GM12878 (cell line): ENCODE measurements around the gene SLC38A5. TPM values are rescaled to one million over a fixed set of nuclear protein-coding genes. Genes with fewer than 3 reads are reported as not detected.

Experiments
- ATF3 ChIP-seq: IDR thresholded peaks from 2 replicates; pipeline ENCODE4 v1.6.1; 2011; ENCODE audit warnings: low read depth, mild to moderate bottlenecking, low read length, moderate library complexity, borderline replicate concordance; ENCODE audit errors: extremely low read depth
- EGR1 ChIP-seq, 2 experiments: IDR thresholded peaks; 1 replicate in 1 of 2; 2 replicates in 1 of 2; pipeline ENCODE4 v1.6.1; 2011 to 2012; ENCODE audit warnings: low read depth in 2 of 2, low read length in 2 of 2, borderline replicate concordance in 1 of 2, mild to moderate bottlenecking in 1 of 2, moderate library complexity in 1 of 2
- NFYA ChIP-seq: IDR thresholded peaks from 2 replicates; pipeline ENCODE4 v1.6.1; 2011; ENCODE audit warnings: low read depth, mild to moderate bottlenecking, low read length, improper control_type of control experiment, borderline replicate concordance
- RBBP5 ChIP-seq: fragments of 200-600 bp; sonication (generic); conservative IDR thresholded peaks from 2 replicates; pipeline ENCODE4 v1.6.1; 2016
- REST ChIP-seq: IDR thresholded peaks from 2 replicates; pipeline ENCODE4 v1.6.1; 2012; ENCODE audit warnings: mild to moderate bottlenecking, low read depth, low read length
- SMAD5 ChIP-seq: IDR thresholded peaks from 2 replicates; pipeline ENCODE4 v1.6.1; 2016; ENCODE audit warnings: antibody characterized with exemption, low read depth
- SPI1 ChIP-seq: IDR thresholded peaks from 2 replicates; pipeline ENCODE4 v1.6.1; 2011; ENCODE audit warnings: low read depth, mild to moderate bottlenecking, low read length, moderate library complexity, borderline replicate concordance; ENCODE audit not compliant: insufficient read depth
- polyA plus RNA-seq, 11 experiments: library from polyadenylated mRNA; depleted of rRNA in 4 of 11; unstranded in 6 of 11; stranded (reverse) in 5 of 11; fragments of >200 nt; fragmentation: Nextera tagmentation in 4 of 11; fragmentation: Illumina TruSeq in 1 of 11; extraction: Ambion mirVana in 4 of 11; extraction: Trizol in 1 of 11; gene quantifications; 1 replicate in 1 of 11; 2 replicates in 10 of 11; pipeline versions ENCODE4 v1.2.1 to v1.2.3, GENCODE V29; 2011 to 2016; ENCODE audit warnings: inconsistent platforms in 2 of 11, missing spikeins in 2 of 11, low read depth in 1 of 11
- total RNA-seq, 4 experiments: library from RNA; depleted of rRNA in 3 of 4; stranded (reverse); fragments of >200 nt in 3 of 4; fragmentation: Illumina TruSeq in 1 of 4; extraction: Trizol in 1 of 4; gene quantifications; 2 replicates each; pipeline versions ENCODE4 v1.2.1 to v1.2.3, GENCODE V29; 2013 to 2021

SLC38A5 gene
- total and polyA plus RNA-seq, 10 of the 15 experiments (the other 5 are each of a cell fraction or from before 2014, with no cell fraction given): 4.2 to 108 (median 70.6) TPM

- no peak for TF ChIP-seq NFYA
- TF ChIP-seq SMAD5: no peak
- TF ChIP-seq ATF3: no peak
- no peak for TF ChIP-seq REST
- no peak for TF ChIP-seq EGR1 (IDR thresholded peaks at IDR 0.05; ENCODE audit: borderline replicate concordance in 1 of 2, low read depth in 2 of 2, low read length in 2 of 2)
- no peak for TF ChIP-seq RBBP5
- no peak for TF ChIP-seq SPI1
Observed at GRCh38 chrX:48509245-48509590, 39.2 kb upstream of the SLC38A5 start (continued).
